ENCODE data around the gene C2orf69.
"Not testable (repeated sequence)": the region's sequence is repeated elsewhere in the genome, so short reads cannot be mapped to it uniquely, and the experiment has no call there.

GRCh38 chr2:199912553-199913114 lies 1.5 kb downstream of the C2orf69 start:
- not testable (repeated sequence) for TF ChIP-seq CTCF (conservative IDR thresholded peaks at IDR 0.05); ZFX (IDR thresholded peaks at IDR 0.05)

Measured in C4-2B (cell line).